Gastrocnemius medialis (tissue), 4 donors: Measurements from ENCODE around the gene SRPK3.

ENCODE experiments used
- POLR2A ChIP-seq, 2 donors: fragments of 450-650 bp; IDR thresholded peaks; one replicate each; pipeline ENCODE4 v1.6.1; 2017; ENCODE audit warnings: antibody characterized with exemption in 2 of 2, mild to moderate bottlenecking in 2 of 2, moderate library complexity in 2 of 2
- TF ChIP-seq, protein P1 (sequence below), 5 experiments: fragments of 450-650 bp in 3 of 5; fragments of 200-600 bp in 2 of 5; sonication (generic) in 2 of 5; IDR thresholded peaks in 4 of 5; conservative IDR thresholded peaks in 1 of 5; 1 replicate in 4 of 5; 2 replicates in 1 of 5; pipeline ENCODE4 v1.5.1; 2016 to 2019; ENCODE audit warnings: antibody characterized with exemption in 5 of 5, mild to moderate bottlenecking in 3 of 5, moderate library complexity in 3 of 5

- TF ChIP-seq POLR2A (IDR thresholded peaks at IDR 0.05), result no peak
- TF ChIP-seq, protein P1, sequence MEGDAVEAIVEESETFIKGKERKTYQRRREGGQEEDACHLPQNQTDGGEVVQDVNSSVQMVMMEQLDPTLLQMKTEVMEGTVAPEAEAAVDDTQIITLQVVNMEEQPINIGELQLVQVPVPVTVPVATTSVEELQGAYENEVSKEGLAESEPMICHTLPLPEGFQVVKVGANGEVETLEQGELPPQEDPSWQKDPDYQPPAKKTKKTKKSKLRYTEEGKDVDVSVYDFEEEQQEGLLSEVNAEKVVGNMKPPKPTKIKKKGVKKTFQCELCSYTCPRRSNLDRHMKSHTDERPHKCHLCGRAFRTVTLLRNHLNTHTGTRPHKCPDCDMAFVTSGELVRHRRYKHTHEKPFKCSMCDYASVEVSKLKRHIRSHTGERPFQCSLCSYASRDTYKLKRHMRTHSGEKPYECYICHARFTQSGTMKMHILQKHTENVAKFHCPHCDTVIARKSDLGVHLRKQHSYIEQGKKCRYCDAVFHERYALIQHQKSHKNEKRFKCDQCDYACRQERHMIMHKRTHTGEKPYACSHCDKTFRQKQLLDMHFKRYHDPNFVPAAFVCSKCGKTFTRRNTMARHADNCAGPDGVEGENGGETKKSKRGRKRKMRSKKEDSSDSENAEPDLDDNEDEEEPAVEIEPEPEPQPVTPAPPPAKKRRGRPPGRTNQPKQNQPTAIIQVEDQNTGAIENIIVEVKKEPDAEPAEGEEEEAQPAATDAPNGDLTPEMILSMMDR (IDR thresholded peaks at IDR 0.05 in 4 of 5, conservative IDR thresholded peaks at IDR 0.05 in 1 of 5), result no peak
These were observed 26.2 kb downstream of the SRPK3 start for GRCh38 chrX:153806999-153807575.
